ENCODE data around the gene NELFCD.

The NELFCD gene, protein sequence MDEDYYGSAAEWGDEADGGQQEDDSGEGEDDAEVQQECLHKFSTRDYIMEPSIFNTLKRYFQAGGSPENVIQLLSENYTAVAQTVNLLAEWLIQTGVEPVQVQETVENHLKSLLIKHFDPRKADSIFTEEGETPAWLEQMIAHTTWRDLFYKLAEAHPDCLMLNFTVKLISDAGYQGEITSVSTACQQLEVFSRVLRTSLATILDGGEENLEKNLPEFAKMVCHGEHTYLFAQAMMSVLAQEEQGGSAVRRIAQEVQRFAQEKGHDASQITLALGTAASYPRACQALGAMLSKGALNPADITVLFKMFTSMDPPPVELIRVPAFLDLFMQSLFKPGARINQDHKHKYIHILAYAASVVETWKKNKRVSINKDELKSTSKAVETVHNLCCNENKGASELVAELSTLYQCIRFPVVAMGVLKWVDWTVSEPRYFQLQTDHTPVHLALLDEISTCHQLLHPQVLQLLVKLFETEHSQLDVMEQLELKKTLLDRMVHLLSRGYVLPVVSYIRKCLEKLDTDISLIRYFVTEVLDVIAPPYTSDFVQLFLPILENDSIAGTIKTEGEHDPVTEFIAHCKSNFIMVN

DNA sequence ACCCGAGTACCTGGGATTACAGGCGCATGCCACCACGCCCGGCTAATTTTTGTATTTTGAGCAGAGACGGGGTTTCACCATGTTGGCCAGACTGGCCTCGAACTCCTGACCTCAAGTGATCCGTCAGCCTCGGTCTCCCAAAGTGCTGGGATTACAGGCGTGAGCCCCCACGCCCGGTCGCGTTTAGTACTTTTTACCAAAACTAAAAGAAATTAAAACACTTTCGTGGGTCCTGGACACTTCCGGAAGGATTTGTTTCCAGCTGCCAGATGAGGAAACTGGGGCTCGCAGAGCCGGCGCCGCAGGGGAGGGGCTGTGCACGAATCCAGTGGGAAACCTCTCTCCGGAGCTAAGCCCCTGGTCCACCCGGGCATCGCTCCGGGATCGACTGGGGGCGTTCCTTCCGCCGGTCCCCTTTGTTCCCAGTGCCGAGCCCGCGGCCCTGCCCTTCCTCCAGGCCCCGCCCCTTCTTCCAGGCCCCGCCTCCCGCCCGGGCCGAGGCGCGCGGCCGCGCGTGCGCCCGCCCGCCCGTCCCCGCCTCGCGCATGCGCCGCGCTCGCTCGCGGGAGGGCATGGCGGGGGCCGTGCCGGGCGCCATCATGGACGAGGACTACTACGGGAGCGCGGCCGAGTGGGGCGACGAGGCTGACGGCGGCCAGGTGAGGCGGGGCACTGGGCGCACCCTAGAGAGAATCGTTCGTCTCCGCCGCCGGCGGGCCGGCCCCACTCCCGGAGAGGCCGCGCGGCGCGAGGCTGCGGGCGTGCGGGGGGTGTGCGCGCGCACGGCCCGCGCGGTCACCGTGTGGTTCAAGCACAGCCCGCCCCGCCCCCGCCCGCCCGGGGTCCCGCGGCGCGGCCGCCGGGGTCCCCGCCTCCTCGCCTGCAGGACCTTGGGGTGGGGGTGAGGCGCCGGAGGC, at the start of gene NELFCD:
Gene NELFCD (plus strand): TSS at position 546 of the 917 bp plus-strand sequence. CDS start 54 bp downstream, at position 600.
- H3K27me3 ChIP-seq (ENCODE audit: insufficient read depth, insufficient read length) = no peaks in the 10 kb centered on the region
- TF ChIP-seq SUZ12 (IDR thresholded peaks at IDR 0.05; ENCODE audit: extremely low read depth, insufficient read depth, insufficient read length) (no peak), ZNF274 (IDR thresholded peaks at IDR 0.05; ENCODE audit: low read depth, low read length) (no peak), YY1 (IDR thresholded peaks at IDR 0.05; ENCODE audit: insufficient read depth, insufficient read length) (no peak)
- H3K9ac ChIP-seq (ENCODE audit: insufficient read length, low read depth) = peak within 1 kb of the TSS; percentile 94
- peaks cover 5% of the 10 kb centered on the region for H3K4me1 ChIP-seq (ENCODE audit: insufficient read depth, insufficient read length)
- H3K4me3 ChIP-seq (ENCODE audit: insufficient read length, low read depth) = peak within 1 kb of the TSS; percentile 51
- peak; percentile 79 for DNase-seq (ENCODE audit: low read depth, low spot score)
- peaks cover 3% of the 10 kb centered on the region; the same call in 1 of the 2 replicates for H3K9me3 ChIP-seq (ENCODE audit: insufficient read depth, low read length)
- peaks cover 21% of the 10 kb centered on the region for H3K36me3 ChIP-seq (ENCODE audit: insufficient read depth, insufficient read length, low read length)

DNA sequence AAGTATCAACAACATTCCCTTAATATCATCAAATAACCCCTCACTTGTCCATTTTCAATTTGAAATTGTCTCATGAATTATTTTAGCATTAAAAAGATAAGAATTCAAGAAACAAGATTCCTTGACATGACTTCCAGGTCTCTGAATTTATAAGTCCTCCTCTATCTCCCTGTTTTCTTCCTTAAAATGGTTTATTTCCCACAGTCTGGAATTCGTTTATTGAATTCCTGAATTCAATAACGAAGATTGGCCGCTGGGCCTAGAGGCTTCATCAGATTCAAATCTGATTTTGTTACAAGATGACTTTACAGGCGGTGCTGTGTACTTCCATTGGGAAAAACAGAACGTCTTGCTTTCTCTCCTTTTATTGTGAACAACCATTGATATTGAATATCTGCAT, 48.9 kb upstream of the NELFCD start:
- Histone ChIP-seq H3K9me3 (ENCODE audit: insufficient read depth, low read length) (no peaks in the 10 kb centered on the region), H3K36me3 (ENCODE audit: insufficient read depth, insufficient read length, low read length) (no peaks in the 10 kb centered on the region), H3K4me3 (ENCODE audit: insufficient read length, low read depth) (no peak overlapping the region), H3K27me3 (ENCODE audit: insufficient read depth, insufficient read length) (no peaks in the 10 kb centered on the region), H3K4me1 (ENCODE audit: insufficient read depth, insufficient read length) (no peaks in the 10 kb centered on the region), H3K9ac (ENCODE audit: insufficient read length, low read depth) (no peak overlapping the region)
- TF ChIP-seq ZNF274 (IDR thresholded peaks at IDR 0.05; ENCODE audit: low read depth, low read length) (no peak), YY1 (IDR thresholded peaks at IDR 0.05; ENCODE audit: insufficient read depth, insufficient read length) (no peak), SUZ12 (IDR thresholded peaks at IDR 0.05; ENCODE audit: extremely low read depth, insufficient read depth, insufficient read length) (no peak)
- DNase-seq (ENCODE audit: low read depth, low spot score) = no peak

DNA sequence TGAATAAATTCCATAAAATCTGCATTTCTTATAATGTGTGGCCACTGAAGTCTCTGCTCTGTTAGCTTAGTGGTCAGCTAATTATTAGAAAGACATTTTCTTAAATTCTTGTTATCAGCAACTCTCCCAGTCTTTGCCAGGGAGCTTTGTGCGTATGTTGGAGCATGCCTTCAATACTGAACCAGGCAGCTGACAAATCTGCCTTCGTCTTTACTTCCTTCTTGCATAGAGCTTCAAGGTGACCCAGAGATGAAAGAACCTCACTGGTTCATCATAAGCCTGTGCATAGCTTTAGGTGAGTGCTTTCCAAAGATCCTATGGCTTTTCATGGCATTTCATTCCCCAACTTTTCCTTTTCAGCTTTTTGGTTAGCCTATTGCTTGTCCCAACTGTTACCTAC, 43.0 kb upstream of the NELFCD start:
- no peaks in the 10 kb centered on the region for H3K4me1 ChIP-seq (ENCODE audit: insufficient read depth, insufficient read length)
- no peaks in the 10 kb centered on the region for H3K9me3 ChIP-seq (ENCODE audit: insufficient read depth, low read length)
- no peak overlapping the region for H3K4me3 ChIP-seq (ENCODE audit: insufficient read length, low read depth)
- no peak for DNase-seq (ENCODE audit: low read depth, low spot score)
- TF ChIP-seq SUZ12 (IDR thresholded peaks at IDR 0.05; ENCODE audit: extremely low read depth, insufficient read depth, insufficient read length) (no peak), YY1 (IDR thresholded peaks at IDR 0.05; ENCODE audit: insufficient read depth, insufficient read length) (no peak), ZNF274 (IDR thresholded peaks at IDR 0.05; ENCODE audit: low read depth, low read length) (no peak)
- H3K36me3 ChIP-seq (ENCODE audit: insufficient read depth, insufficient read length, low read length) = no peaks in the 10 kb centered on the region
- no peaks in the 10 kb centered on the region for H3K27me3 ChIP-seq (ENCODE audit: insufficient read depth, insufficient read length)
- H3K9ac ChIP-seq (ENCODE audit: insufficient read length, low read depth) = no peak overlapping the region

DNA sequence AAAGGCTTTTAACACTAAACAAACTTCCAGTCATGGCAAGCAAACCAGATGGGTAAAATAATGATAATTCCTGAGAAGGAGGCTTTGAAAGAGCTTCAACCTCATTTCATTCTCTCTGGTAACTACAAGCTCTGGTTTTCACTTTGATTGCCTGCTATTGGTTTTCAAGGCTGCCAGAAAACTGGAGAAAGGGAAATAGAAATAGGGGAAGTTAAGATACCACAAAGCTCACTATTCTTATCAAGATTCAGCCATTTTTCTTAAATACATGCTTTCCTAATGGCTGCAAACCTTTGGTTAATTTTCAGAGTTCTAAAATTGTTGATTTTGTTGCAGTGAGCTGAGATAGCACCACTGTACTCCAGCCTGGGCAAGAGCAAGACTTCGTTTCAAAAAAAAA, 42.5 kb upstream of the NELFCD start:
- no peaks in the 10 kb centered on the region for H3K9me3 ChIP-seq (ENCODE audit: insufficient read depth, low read length)
- DNase-seq (ENCODE audit: low read depth, low spot score) = no peak
- H3K36me3 ChIP-seq (ENCODE audit: insufficient read depth, insufficient read length, low read length) = no peaks in the 10 kb centered on the region
- H3K4me1 ChIP-seq (ENCODE audit: insufficient read depth, insufficient read length) = no peaks in the 10 kb centered on the region
- H3K27me3 ChIP-seq (ENCODE audit: insufficient read depth, insufficient read length) = no peaks in the 10 kb centered on the region
- no peak for TF ChIP-seq ZNF274 (IDR thresholded peaks at IDR 0.05; ENCODE audit: low read depth, low read length)
- TF ChIP-seq YY1 (IDR thresholded peaks at IDR 0.05; ENCODE audit: insufficient read depth, insufficient read length) = no peak
- TF ChIP-seq SUZ12 (IDR thresholded peaks at IDR 0.05; ENCODE audit: extremely low read depth, insufficient read depth, insufficient read length) = no peak
- no peak overlapping the region for H3K4me3 ChIP-seq (ENCODE audit: insufficient read length, low read depth)
- H3K9ac ChIP-seq (ENCODE audit: insufficient read length, low read depth) = no peak overlapping the region

DNA sequence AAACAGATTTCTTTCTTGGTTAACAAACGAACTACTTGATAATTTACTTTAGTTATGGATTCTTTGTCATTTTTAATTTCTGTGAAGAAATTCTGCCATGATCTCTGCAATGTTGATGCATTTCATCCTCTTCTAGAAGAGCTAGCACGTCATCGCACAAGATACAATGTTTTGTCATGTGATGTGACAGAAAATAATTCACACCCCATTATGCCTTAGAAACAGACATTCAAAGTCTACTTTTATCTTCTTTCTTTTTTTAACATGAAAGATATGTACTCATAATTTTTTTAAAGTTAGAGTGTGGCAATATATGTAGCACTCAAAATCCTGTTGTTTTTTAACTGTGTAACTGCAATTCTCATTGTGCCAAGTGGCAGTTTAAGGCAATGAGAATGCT, 39.6 kb upstream of the NELFCD start:
- Histone ChIP-seq H3K4me3 (ENCODE audit: insufficient read length, low read depth) (no peak overlapping the region), H3K27me3 (ENCODE audit: insufficient read depth, insufficient read length) (no peaks in the 10 kb centered on the region), H3K36me3 (ENCODE audit: insufficient read depth, insufficient read length, low read length) (no peaks in the 10 kb centered on the region), H3K9ac (ENCODE audit: insufficient read length, low read depth) (no peak overlapping the region), H3K9me3 (ENCODE audit: insufficient read depth, low read length) (no peaks in the 10 kb centered on the region), H3K4me1 (ENCODE audit: insufficient read depth, insufficient read length) (no peaks in the 10 kb centered on the region)
- TF ChIP-seq SUZ12 (IDR thresholded peaks at IDR 0.05; ENCODE audit: extremely low read depth, insufficient read depth, insufficient read length) (no peak), ZNF274 (IDR thresholded peaks at IDR 0.05; ENCODE audit: low read depth, low read length) (no peak), YY1 (IDR thresholded peaks at IDR 0.05; ENCODE audit: insufficient read depth, insufficient read length) (no peak)
- DNase-seq (ENCODE audit: low read depth, low spot score) = no peak

DNA sequence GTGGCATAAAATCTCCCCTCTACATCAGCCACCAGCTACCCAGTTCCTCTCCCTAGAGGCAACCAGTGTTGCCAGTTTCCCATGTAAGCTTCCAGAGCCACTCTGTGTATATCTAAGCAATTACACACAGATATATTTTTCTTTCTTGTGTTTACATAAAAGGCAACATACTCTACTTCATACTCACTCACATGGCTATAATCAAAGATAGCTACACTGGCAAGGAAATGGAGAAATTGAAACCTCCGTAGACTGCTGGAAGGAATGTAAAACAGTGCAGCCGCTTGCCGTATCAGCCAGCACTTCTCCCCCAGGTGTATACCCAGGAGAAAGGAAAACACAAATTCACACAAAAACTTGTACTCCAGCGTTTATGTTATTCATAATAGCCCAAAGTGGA, 38.5 kb upstream of the NELFCD start:
- DNase-seq (ENCODE audit: low read depth, low spot score) = no peak
- Histone ChIP-seq H3K36me3 (ENCODE audit: insufficient read depth, insufficient read length, low read length) (no peaks in the 10 kb centered on the region), H3K27me3 (ENCODE audit: insufficient read depth, insufficient read length) (no peaks in the 10 kb centered on the region), H3K9me3 (ENCODE audit: insufficient read depth, low read length) (no peaks in the 10 kb centered on the region), H3K9ac (ENCODE audit: insufficient read length, low read depth) (no peak overlapping the region), H3K4me1 (ENCODE audit: insufficient read depth, insufficient read length) (no peaks in the 10 kb centered on the region), H3K4me3 (ENCODE audit: insufficient read length, low read depth) (no peak overlapping the region)
- no peak for TF ChIP-seq ZNF274 (IDR thresholded peaks at IDR 0.05; ENCODE audit: low read depth, low read length)
- TF ChIP-seq YY1 (IDR thresholded peaks at IDR 0.05; ENCODE audit: insufficient read depth, insufficient read length) = no peak
- no peak for TF ChIP-seq SUZ12 (IDR thresholded peaks at IDR 0.05; ENCODE audit: extremely low read depth, insufficient read depth, insufficient read length)
